Activated naive CD8-positive, alpha-beta T cell treated with anti-CD3 and anti-CD28 coated beads, Interleukin-2, amount 50 U/mL, for 24 hours (primary cell): ENCODE measurements around the gene GRIK4.
A peak's percentile ranks its signal among the peaks of the same experiment; 100 is the strongest.

Experiments
- ATAC-seq: fragments of 150-1000 bp; cut with Tn5 transposase; one replicate; pipeline ENCODE4 v1.10.0; 2021
- DNase-seq: peaks from one replicate; pipeline ENCODE4 v3.0.0; 2021
- H3K27ac Mint-ChIP-seq: one replicate; pipeline ENCODE4 v1.8.0; 2021; ENCODE audit warnings: mild to moderate bottlenecking, mixed read lengths
- H3K27me3 Mint-ChIP-seq: one replicate; pipeline ENCODE4 v1.8.0; 2021; ENCODE audit warnings: mixed read lengths
- H3K36me3 Mint-ChIP-seq: one replicate; pipeline ENCODE4 v1.8.0; 2021; ENCODE audit warnings: low read depth, mixed read lengths
- H3K4me1 Mint-ChIP-seq: one replicate; pipeline ENCODE4 v1.8.0; 2021; ENCODE audit warnings: mixed read lengths
- H3K4me3 Mint-ChIP-seq: one replicate; pipeline ENCODE4 v1.8.0; 2021; ENCODE audit warnings: mild to moderate bottlenecking, moderate library complexity, mixed read lengths
- H3K9me3 Mint-ChIP-seq: one replicate; pipeline ENCODE4 v1.8.0; 2021; ENCODE audit warnings: mixed read lengths

Gene GRIK4

DNA sequence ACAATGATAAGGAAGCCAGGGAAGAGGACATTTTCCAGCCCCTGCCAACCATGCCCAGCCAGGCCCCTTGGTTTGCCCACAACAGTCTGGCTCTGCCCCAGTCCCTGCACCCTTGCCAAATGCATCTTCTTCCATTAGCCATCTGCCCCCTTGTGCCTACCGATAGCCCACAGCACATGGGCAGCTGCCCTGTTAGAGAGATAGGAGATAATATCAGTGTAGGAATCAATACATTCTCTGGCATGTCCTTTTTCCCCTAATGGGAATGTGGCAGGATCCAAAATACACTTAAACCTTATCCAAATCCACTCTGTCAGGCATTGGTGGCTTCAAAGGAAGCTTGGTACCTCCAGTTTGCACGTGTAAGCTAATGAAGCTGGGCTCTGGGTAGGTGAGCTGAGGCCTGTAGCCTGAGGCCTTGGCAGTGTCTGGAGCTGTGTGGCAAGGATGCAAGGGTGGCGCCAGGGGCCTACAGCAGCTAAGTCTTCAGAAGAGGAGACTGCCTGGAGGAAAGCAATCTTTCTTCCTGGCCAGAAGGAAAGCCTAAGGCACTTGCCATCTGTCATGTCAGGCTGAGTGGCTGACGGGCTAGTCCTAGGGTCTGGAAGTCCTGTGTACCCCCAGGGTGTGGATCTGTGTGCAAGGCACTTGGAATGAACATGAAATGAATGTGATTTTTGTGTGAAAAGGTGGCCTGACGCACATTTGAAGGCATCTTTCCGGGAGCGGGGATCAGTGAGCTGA lies 348.2 kb downstream of the GRIK4 start:
- Mint-ChIP-seq H3K27me3 (peaks cover 11% of the 10 kb centered on the region), H3K9me3 (no peaks in the 10 kb centered on the region), H3K4me1 (peaks cover 2% of the 10 kb centered on the region), H3K4me3 (no peak overlapping the region), H3K36me3 (no peaks in the 10 kb centered on the region), H3K27ac (no peak overlapping the region)
- ATAC-seq, result no peak
- DNase-seq, result no peak

- no peaks in the 10 kb centered on the region for H3K4me1 Mint-ChIP-seq
These were observed 351.8 kb downstream of the GRIK4 start for GRCh38 chr11:120863359-120863758.

GRCh38 chr11:120867024-120867423 lies 355.5 kb downstream of the GRIK4 start:
- Mint-ChIP-seq H3K4me1 (peaks cover 4% of the 10 kb centered on the region), H3K4me3 (no peak overlapping the region), H3K27me3 (peaks cover 19% of the 10 kb centered on the region), H3K36me3 (no peaks in the 10 kb centered on the region), H3K27ac (no peak overlapping the region), H3K9me3 (no peaks in the 10 kb centered on the region)
- no peak for DNase-seq
- ATAC-seq, result no peak

More at GRCh38 chr11:120863359-120863758, 351.8 kb downstream of the GRIK4 start:
- no peak overlapping the region for H3K27ac Mint-ChIP-seq
- ATAC-seq (no peak), DNase-seq (no peak)
- H3K36me3 Mint-ChIP-seq, result no peaks in the 10 kb centered on the region
- peaks cover 9% of the 10 kb centered on the region for H3K27me3 Mint-ChIP-seq
- H3K9me3 Mint-ChIP-seq, result no peaks in the 10 kb centered on the region
- no peak overlapping the region for H3K4me3 Mint-ChIP-seq

DNA sequence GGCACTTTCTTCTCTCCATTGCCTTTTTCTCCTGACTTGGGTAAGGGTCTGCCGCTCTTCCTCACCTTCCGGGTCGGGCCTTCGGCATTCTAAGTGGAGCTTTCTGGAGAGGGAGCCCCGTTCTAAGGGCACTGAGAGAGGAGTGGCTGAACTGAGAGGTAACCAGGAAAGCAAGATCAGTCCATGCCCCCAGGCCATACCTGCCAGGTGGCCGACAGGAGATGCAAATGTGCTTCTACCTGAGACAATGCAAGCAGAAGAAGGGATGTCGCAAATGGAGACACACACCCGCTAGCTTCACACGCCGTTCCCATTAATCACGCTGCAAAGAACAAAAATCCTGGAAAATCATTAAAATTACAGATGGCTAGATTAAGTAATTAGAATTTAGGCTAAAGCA lies 356.0 kb downstream of the GRIK4 start:
- Mint-ChIP-seq H3K27me3 (peaks cover 19% of the 10 kb centered on the region), H3K9me3 (no peaks in the 10 kb centered on the region), H3K36me3 (no peaks in the 10 kb centered on the region), H3K4me1 (peaks cover 4% of the 10 kb centered on the region), H3K27ac (no peak overlapping the region), H3K4me3 (no peak overlapping the region)
- ATAC-seq (no peak), DNase-seq (no peak)

DNA sequence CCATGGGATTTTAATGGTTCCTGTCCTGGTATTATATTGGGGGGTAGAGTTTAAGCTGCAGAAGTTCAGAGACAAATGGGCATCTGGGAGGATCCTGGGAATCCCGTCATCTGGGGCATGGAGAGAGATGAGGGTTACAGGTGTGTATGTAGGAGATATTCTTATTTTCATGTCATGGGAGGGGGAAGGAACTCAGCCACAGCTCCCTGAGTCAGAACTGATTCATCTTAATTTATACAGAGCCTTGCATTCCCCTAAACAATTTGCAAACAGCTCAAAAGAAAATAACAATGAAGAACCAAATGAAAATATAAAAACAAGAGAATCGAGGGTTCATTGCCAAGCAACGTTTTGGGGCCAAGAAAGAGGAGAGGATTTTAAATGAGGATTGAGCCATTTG lies 356.4 kb downstream of the GRIK4 start:
- Mint-ChIP-seq H3K4me1 (peaks cover 4% of the 10 kb centered on the region), H3K9me3 (no peaks in the 10 kb centered on the region), H3K4me3 (no peak overlapping the region), H3K36me3 (no peaks in the 10 kb centered on the region), H3K27me3 (peaks cover 21% of the 10 kb centered on the region), H3K27ac (no peak overlapping the region)
- ATAC-seq (no peak), DNase-seq (no peak)

GRCh38 chr11:120869097-120869496 lies 357.5 kb downstream of the GRIK4 start:
- no peaks in the 10 kb centered on the region for H3K36me3 Mint-ChIP-seq
- no peak overlapping the region for H3K4me3 Mint-ChIP-seq
- H3K27me3 Mint-ChIP-seq, result peaks cover 25% of the 10 kb centered on the region
- ATAC-seq, result no peak
- H3K4me1 Mint-ChIP-seq, result peaks cover 4% of the 10 kb centered on the region
- H3K27ac Mint-ChIP-seq, result no peak overlapping the region
- no peak for DNase-seq
- no peaks in the 10 kb centered on the region for H3K9me3 Mint-ChIP-seq

DNA sequence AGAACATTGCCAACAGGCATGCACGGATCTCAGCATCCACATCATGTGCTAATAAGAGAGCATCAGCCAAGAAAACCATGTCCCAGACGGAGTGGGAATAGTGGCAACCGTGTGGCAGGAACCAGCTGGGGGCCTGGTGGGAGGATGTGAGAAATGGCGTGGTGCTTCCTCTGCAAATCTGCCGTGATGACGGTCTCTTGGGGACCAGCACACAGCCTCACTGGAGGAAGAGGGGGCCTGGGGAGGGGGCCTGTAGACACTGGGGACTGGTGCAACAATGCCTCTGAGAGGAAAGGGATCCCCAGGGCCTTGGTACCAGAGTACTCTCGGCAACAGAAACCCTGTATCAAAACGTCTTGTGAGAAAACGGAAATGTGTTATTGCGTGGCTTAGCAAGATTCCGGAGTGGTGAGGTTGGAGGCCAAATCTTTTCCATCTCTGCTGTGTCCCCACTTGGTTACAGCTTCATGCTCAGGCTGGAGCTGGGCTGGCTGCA lies 358.0 kb downstream of the GRIK4 start:
- Mint-ChIP-seq H3K9me3 (no peaks in the 10 kb centered on the region), H3K4me1 (peaks cover 4% of the 10 kb centered on the region), H3K27me3 (peaks cover 25% of the 10 kb centered on the region), H3K36me3 (no peaks in the 10 kb centered on the region), H3K4me3 (no peak overlapping the region), H3K27ac (no peak overlapping the region)
- ATAC-seq (no peak), DNase-seq (no peak)

- ATAC-seq (no peak), DNase-seq (no peak)
- Mint-ChIP-seq H3K36me3 (no peaks in the 10 kb centered on the region), H3K4me3 (no peak overlapping the region), H3K27me3 (peaks cover 25% of the 10 kb centered on the region), H3K9me3 (peaks cover 2% of the 10 kb centered on the region), H3K27ac (no peak overlapping the region), H3K4me1 (peaks cover 4% of the 10 kb centered on the region)
These were observed 359.6 kb downstream of the GRIK4 start for GRCh38 chr11:120871194-120871593.

DNA sequence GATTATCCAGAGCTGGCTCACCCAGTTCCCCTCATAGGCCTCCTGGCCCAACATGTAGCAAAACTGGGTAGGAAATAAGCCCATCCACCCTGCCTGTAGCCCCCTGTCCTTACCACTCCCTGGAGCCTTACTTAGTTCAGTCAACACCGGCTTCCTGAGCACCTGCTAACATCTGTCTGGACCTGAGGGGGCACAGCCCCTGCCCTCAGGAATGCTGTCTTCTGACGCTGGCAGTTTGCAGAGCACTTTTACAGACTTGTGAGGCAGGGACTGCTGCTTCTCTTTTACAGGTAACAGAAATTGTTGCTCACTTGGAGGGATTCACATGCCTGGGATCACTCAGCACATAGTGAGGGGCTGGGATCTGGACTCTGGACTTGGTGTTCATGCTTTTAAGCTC lies 360.4 kb downstream of the GRIK4 start:
- ATAC-seq (no peak), DNase-seq (no peak)
- Mint-ChIP-seq H3K27ac (no peak overlapping the region), H3K4me3 (no peak overlapping the region), H3K4me1 (peaks cover 4% of the 10 kb centered on the region), H3K27me3 (peaks cover 27% of the 10 kb centered on the region), H3K36me3 (peaks cover 1% of the 10 kb centered on the region), H3K9me3 (peaks cover 5% of the 10 kb centered on the region)

DNA sequence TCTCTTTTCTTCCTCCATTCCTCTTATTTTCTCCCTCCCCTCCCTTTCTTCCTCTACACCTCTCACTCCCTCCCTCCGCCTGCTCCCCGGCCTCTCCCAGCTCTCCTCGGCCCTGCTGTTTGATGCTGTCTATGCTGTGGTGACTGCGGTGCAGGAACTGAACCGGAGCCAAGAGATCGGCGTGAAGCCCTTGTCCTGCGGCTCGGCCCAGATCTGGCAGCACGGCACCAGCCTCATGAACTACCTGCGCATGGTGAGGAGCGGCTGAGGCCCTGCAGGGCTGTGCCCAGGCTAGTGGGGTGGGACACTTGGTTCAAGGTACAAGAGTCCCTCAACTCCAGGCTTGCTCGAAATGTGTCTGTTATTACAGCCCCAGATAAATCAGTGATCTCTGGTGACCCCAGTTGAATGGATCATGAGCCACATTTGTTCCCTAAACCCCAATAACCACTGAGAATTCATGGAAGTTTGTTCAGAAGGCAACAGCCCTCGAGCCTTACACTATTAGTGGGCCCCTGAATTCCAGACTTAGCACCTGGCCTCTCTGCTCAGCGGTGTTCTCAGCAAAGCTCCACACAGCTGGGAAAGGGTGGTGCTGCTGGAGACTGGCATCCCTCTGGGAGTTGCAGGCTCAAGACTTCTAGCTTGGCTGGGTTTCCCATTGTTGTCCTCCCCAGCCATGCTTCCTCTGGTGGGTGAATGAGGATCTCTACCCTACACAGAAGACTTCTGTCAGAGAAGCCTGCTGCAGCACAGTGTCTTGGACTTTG lies 362.6 kb downstream of the GRIK4 start:
- ATAC-seq (no peak), DNase-seq (no peak)
- peaks cover 19% of the 10 kb centered on the region for H3K27me3 Mint-ChIP-seq
- peaks cover 5% of the 10 kb centered on the region for H3K9me3 Mint-ChIP-seq
- no peak overlapping the region for H3K27ac Mint-ChIP-seq
- H3K4me1 Mint-ChIP-seq, result peaks cover 2% of the 10 kb centered on the region
- no peak overlapping the region for H3K4me3 Mint-ChIP-seq
- peaks cover 1% of the 10 kb centered on the region for H3K36me3 Mint-ChIP-seq

GRCh38 chr11:120875986-120876385 lies 364.4 kb downstream of the GRIK4 start:
- H3K27ac Mint-ChIP-seq, result peak overlapping the region; percentile 5
- ATAC-seq, result no peak
- H3K36me3 Mint-ChIP-seq, result peaks cover 1% of the 10 kb centered on the region
- H3K27me3 Mint-ChIP-seq, result peaks cover 16% of the 10 kb centered on the region
- no peak for DNase-seq
- H3K9me3 Mint-ChIP-seq, result peaks cover 5% of the 10 kb centered on the region
- H3K4me1 Mint-ChIP-seq, result no peaks in the 10 kb centered on the region
- H3K4me3 Mint-ChIP-seq, result peak overlapping the region; percentile 19

DNA sequence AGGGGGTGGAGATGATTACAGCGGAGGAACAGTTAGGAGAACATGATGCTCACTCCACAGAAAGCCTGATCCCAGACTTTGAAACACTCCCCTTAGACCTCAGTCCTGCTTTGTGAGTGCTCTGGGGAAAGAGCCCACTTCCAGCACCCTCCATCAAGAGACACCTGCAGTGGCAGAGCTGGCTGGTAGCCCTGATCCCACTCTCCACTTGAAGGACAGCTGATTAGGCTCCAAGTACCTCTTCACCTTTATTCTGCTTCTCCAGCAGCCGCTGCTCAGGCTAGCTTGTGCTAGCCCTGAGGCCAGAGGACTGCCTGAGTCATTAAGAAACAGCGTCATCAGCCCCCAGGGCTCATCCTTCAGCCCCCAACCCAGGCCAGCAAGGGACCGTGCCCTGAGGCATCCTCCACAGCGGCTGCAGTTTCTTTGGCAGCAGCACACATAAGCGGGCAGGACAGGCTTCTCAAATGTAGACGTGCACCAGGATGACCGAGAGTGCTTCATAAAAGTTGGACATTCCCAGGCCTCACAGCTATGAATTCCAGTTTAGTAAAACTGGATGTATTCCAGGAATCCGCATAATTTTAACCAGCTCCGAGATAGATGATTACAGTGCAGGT lies 366.3 kb downstream of the GRIK4 start:
- Mint-ChIP-seq H3K4me1 (no peaks in the 10 kb centered on the region), H3K9me3 (peaks cover 5% of the 10 kb centered on the region), H3K4me3 (no peak overlapping the region), H3K36me3 (peaks cover 1% of the 10 kb centered on the region), H3K27ac (no peak overlapping the region), H3K27me3 (peaks cover 12% of the 10 kb centered on the region)
- DNase-seq, result no peak
- no peak for ATAC-seq

- DNase-seq (no peak), ATAC-seq (no peak)
- Mint-ChIP-seq H3K27ac (no peak overlapping the region), H3K4me3 (no peak overlapping the region), H3K36me3 (peaks cover 1% of the 10 kb centered on the region), H3K27me3 (peaks cover 8% of the 10 kb centered on the region), H3K9me3 (peaks cover 5% of the 10 kb centered on the region), H3K4me1 (no peaks in the 10 kb centered on the region)
These were observed 367.2 kb downstream of the GRIK4 start for GRCh38 chr11:120878781-120879180.

GRCh38 chr11:120880498-120881175 lies 369.1 kb downstream of the GRIK4 start:
- Mint-ChIP-seq H3K4me1 (no peaks in the 10 kb centered on the region), H3K9me3 (peaks cover 5% of the 10 kb centered on the region), H3K4me3 (no peak overlapping the region), H3K27me3 (peaks cover 14% of the 10 kb centered on the region), H3K36me3 (peaks cover 1% of the 10 kb centered on the region), H3K27ac (no peak overlapping the region)
- DNase-seq (no peak), ATAC-seq (no peak)
